Measurements from ENCODE around the gene TLE1. TPM values are rescaled to one million over a fixed set of nuclear protein-coding genes. Genes with fewer than 3 reads are reported as not detected.

TLE1 gene
- total and polyA plus RNA-seq, 2 of the 4 experiments (the other 2 are of a cell fraction) = 36.0 to 51.0 TPM

DNA sequence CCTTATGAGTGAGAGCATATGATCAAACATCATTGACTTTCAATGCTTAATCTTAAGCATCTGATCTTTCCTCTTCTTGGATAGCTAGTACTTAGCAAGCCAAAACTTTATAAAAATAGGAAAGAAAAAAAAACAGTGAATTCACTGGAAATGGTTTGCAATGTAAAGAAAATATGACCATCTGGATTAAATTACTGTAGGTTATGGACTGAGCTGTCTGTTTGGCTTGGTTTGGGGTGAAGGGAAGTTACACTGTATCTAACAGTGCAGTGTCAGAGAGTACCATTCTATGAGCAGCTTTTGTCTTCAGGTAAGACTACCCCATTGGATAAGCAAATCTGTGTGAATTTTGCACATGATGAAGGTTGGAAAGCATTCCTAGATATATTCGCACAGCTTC is 151.4 kb downstream of the TLE1 start:
- H4K5ac ChIP-seq (ENCODE audit: low read depth, low read length) = no peak overlapping the region
- POLR2A ChIA-PET (ENCODE audit: unreplicated experiment) = no interaction called here
- no peak overlapping the region for H3K4me2 ChIP-seq (ENCODE audit: low read depth, low read length)
- H3K4ac ChIP-seq (ENCODE audit: low read depth, low read length) = no peak overlapping the region
- H2BK20ac ChIP-seq (ENCODE audit: low read depth, low read length) = no peak overlapping the region
- CTCF ChIA-PET = interaction anchor here (1.3 kb wide), 1 partner anchor 97 kb away, joined by 3 read pairs; no protein-coding TSS in a partner anchor
- no peaks in the 10 kb centered on the region for H3K79me1 ChIP-seq (ENCODE audit: low read depth in 1 of 2, low read length in 2 of 2)
- no peak overlapping the region for H2AK5ac ChIP-seq (ENCODE audit: low read depth, low read length)
- H2AFZ ChIP-seq (replicated peaks; ENCODE audit: low read length, poor library complexity) = no peak overlapping the region
- ATAC-seq (ENCODE audit: low read depth) (no peak), DNase-seq (peak; percentile 49)
- no peak overlapping the region for H3K27ac ChIP-seq (ENCODE audit: insufficient read depth, low read length)
- no CpG with 5 or more reads among the region's 1 CpG for whole genome bisulfite sequencing, 2 experiments (ENCODE audit: extremely low coverage in 2 of 2, insufficient read length in 1 of 2)
- no TSS peak for BruUV-seq (replicated peaks)
- no peak overlapping the region for H3K9ac ChIP-seq (ENCODE audit: low read depth, low read length)
- no peak overlapping the region for H4K8ac ChIP-seq (ENCODE audit: low read depth in 2 of 2, low read length in 2 of 2)
- H3K23ac ChIP-seq (ENCODE audit: low read depth, low read length) = no peak overlapping the region
- no peak overlapping the region for H3K56ac ChIP-seq (ENCODE audit: extremely low read depth, insufficient read depth, low read length)
- H3K18ac ChIP-seq (ENCODE audit: low read depth, low read length) = no peak overlapping the region
- no peak overlapping the region for H3K14ac ChIP-seq (replicated peaks; ENCODE audit: low read depth, low read length)
- TF ChIP-seq NFE2L2 (IDR thresholded peaks at IDR 0.05; ENCODE audit: low read depth, low read length) (no peak), CHD1 (IDR thresholded peaks at IDR 0.05; ENCODE audit: low read depth, low read length) (no peak), SMC3 (IDR thresholded peaks at IDR 0.05; ENCODE audit: low read depth, low read length) (no peak)
- no peaks in the 10 kb centered on the region for H3K36me3 ChIP-seq (ENCODE audit: control insufficient read depth, insufficient read depth, low read length)
- H3K9me3 ChIP-seq (ENCODE audit: control insufficient read depth, insufficient read depth, low read length) = no peaks in the 10 kb centered on the region
- no peaks in the 10 kb centered on the region for H3K27me3 ChIP-seq (ENCODE audit: control insufficient read depth, insufficient read depth, low read length)
- no peak overlapping the region for H2BK15ac ChIP-seq (ENCODE audit: low read depth, low read length)
- H4K20me1 ChIP-seq (ENCODE audit: insufficient read depth, low read length) = no peaks in the 10 kb centered on the region
- peaks cover 3% of the 10 kb centered on the region; the same call in 1 of the 2 replicates for H3K9me1 ChIP-seq (ENCODE audit: insufficient read depth, low read length)
- intact Hi-C loops (cut with micrococcal nuclease) = no loop called here
- no peak overlapping the region for H4K91ac ChIP-seq (ENCODE audit: insufficient read depth, low read depth, low read length)
- no peak overlapping the region for H2BK120ac ChIP-seq (ENCODE audit: low read depth, low read length)
- no peak overlapping the region for H2AK9ac ChIP-seq (replicated peaks; ENCODE audit: low read depth, low read length, poor library complexity)
- no peak overlapping the region for H2BK5ac ChIP-seq (ENCODE audit: low read depth, low read length, poor library complexity, severe bottlenecking)
- dilution Hi-C loops (cut with HindIII; ENCODE audit: low sequenced_read_pairs, unreplicated experiment) = no loop called here
- H3K4me3 ChIP-seq (ENCODE audit: insufficient read depth, low read depth, low read length) = no peak overlapping the region
- H3K4me1 ChIP-seq (ENCODE audit: control insufficient read depth, insufficient read depth, low read length) = no peaks in the 10 kb centered on the region; the same call in 1 of the 2 replicates
- in situ Hi-C loops (cut with MboI; ENCODE audit: low sequenced_read_pairs) = loop anchor here (25.0 kb wide), 1 partner anchor 1074 kb away; no protein-coding TSS in a partner anchor

Measured in IMR-90 (cell line).